ENCODE results near the gene TRIP11. TPM values are rescaled to one million over a fixed set of nuclear protein-coding genes. Genes with fewer than 3 reads are reported as not detected.
A peak's percentile ranks its signal among the peaks of the same experiment; 100 is the strongest.

The TRIP11 gene
- total and polyA plus RNA-seq, 2 of the 13 experiments (the other 11 are each of a cell fraction or from before 2014, with no cell fraction given), result 10.9 to 32.8 TPM

GRCh38 chr14:92035890-92036289 is 4.0 kb downstream of the TRIP11 start (continued):
- no peak for TF ChIP-seq HNRNPH1 (optimal IDR thresholded peaks at IDR 0.05; ENCODE audit: low read depth, low read length)
- TF ChIP-seq ZUFSP (CRISPR knock-in tag; IDR thresholded peaks at IDR 0.05; ENCODE audit: borderline replicate concordance), result no peak
- no peak for TF ChIP-seq NFE2L2 (IDR thresholded peaks at IDR 0.05; ENCODE audit: low read length)
- TF ChIP-seq IRF2 (CRISPR knock-in tag; IDR thresholded peaks at IDR 0.05), result no peak
- no peak for TF ChIP-seq ZSCAN31 (CRISPR knock-in tag; IDR thresholded peaks at IDR 0.05; ENCODE audit: low read depth)
- no peak for TF ChIP-seq MNT (IDR thresholded peaks at IDR 0.05)

GRCh38 chr14:92033906-92034687 is 5.8 kb downstream of the TRIP11 start:
- ATAC-seq, result peak; percentile 81
- no peak for FAIRE-seq
- H4K20me1 ChIP-seq (ENCODE audit: insufficient read depth, low read length), result peaks cover 9% of the 10 kb centered on the region; the same call in 1 of the 2 replicates
- H3K4me1 ChIP-seq (ENCODE audit: insufficient read depth, low read length), result peaks cover 45% of the 10 kb centered on the region
- H3K9me3 ChIP-seq (ENCODE audit: low read length), result no peaks in the 10 kb centered on the region
- H2AFZ ChIP-seq (ENCODE audit: low read length), result no peak overlapping the region
- intact Hi-C loops (cut with micrococcal nuclease; ENCODE audit: unreplicated experiment), result no loop called here
- in situ Hi-C loops (cut with HindIII; ENCODE audit: extremely low pct_ligation_motif_present, low pct_unique_long_range_greater_than_20kb), result no loop called here
- H3K36me3 ChIP-seq (replicated peaks in 1 of 2; ENCODE audit: control insufficient read depth in 1 of 2, insufficient read depth in 2 of 2, low read length in 2 of 2), result peaks cover 0 to 9% of the 10 kb centered on the region in 2 experiments; a peak in 1 of 5 replicates
- H3K27me3 ChIP-seq (ENCODE audit: control insufficient read depth in 1 of 2, insufficient read depth in 2 of 2, low read length in 2 of 2), result no peaks in the 10 kb centered on the region; a peak in 2 of 5 replicates
- peak; percentile 35 for DNase-seq (ENCODE audit: low spot score)
- no peak for TF ChIP-seq ZNF337 (CRISPR knock-in tag; IDR thresholded peaks at IDR 0.05; ENCODE audit: borderline replicate concordance, low read depth)
- TF ChIP-seq SYNCRIP (IDR thresholded peaks at IDR 0.05; ENCODE audit: insufficient read depth, low read depth, low read length), result no peak
- 0 out of 2 replicates have a peak, but pooled peaks have one; percentile 32 for TF ChIP-seq ZNF574 (CRISPR knock-in tag; IDR thresholded peaks at IDR 0.05)
- TF ChIP-seq NCOA1 (CRISPR knock-in tag; IDR thresholded peaks at IDR 0.05), result no peak
- no peak for TF ChIP-seq CBX2 (IDR thresholded peaks at IDR 0.05; ENCODE audit: low read depth, low read length)
- TF ChIP-seq CBX2 (CRISPR knock-in tag; IDR thresholded peaks at IDR 0.05; ENCODE audit: low read depth), result no peak
- TF ChIP-seq TRIM22 (IDR thresholded peaks at IDR 0.05), result no peak
- no peak for TF ChIP-seq CENPT (CRISPR knock-in tag; IDR thresholded peaks at IDR 0.05; ENCODE audit: low read depth)
- BruUV-seq (replicated peaks), result no TSS peak
- POLR2A ChIA-PET, result interaction anchor here (0.6 kb wide), 1 partner anchor 976 kb away, joined by 3 read pairs; no protein-coding TSS in a partner anchor
- peak overlapping the region; percentile 25 for H3K27ac ChIP-seq (ENCODE audit: extremely low read length, insufficient read depth, low read length)
- CTCF ChIA-PET (ENCODE audit: low intra/inter-chr PET ratio, low total read pairs), result no interaction called here
- peak overlapping the region; percentile 39 for H3K4me2 ChIP-seq (ENCODE audit: low read depth, low read length)
- peaks cover 33% of the 10 kb centered on the region for H3K79me2 ChIP-seq (ENCODE audit: insufficient read depth, low read length)
- H3K4me3 ChIP-seq (replicated peaks in 1 of 3; ENCODE audit: insufficient read depth in 1 of 3, low read depth in 2 of 3, low read length in 3 of 3), result no peak overlapping the region
- H3K9ac ChIP-seq (ENCODE audit: insufficient read depth, low read depth, low read length), result no peak overlapping the region
- WGBS (ENCODE audit: low lambda C conversion rate), result 71% methylated on average over 11 of the region's 11 CpGs

Data from HepG2 (cell line).